ENCODE measurements around the gene DCD.
"Not testable (repeated sequence)": the region's sequence is repeated elsewhere in the genome, so short reads cannot be mapped to it uniquely, and the experiment has no call there.

Gene DCD

DNA sequence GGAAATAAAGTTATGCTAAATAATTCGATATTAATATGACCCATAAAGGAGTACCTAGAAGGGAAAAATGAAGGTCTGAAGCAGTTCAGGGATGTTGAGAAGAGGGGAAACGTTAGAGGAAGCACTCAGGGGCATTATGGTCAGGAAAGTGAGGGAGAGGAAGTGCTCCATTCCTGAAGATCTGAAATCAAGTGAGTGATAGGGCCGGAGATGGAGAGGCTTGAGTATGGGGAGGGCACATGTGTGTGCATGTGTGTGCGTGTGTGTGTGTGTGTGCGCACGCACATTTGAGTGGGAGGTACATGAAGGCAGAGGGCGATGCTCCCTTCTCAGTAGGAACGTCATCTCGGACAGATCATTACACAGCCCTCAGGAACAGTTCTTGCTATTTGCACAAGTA, 4.9 kb upstream of the DCD start:
- no peak for DNase-seq (ENCODE audit: low spot score)

DNA sequence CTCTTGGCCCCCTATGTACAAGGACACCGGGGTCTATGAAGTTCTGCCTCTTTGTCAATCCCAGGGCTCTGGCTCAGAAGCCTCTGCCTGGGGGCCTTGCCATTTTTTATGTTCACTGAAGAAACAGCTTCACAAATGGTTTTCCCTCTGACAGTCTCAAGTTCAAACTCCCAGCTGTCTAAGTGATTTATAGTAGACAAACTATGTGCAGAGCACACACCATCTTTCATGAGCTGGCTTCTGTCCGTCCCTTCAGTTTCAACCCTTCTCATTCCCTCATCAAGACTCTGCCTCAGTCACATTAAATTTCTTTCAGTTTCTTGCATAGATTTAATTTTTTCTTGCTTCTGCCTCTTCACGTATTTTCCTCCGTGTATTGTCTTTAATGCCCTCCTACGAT, 2.7 kb upstream of the DCD start:
- DNase-seq (ENCODE audit: low spot score), result no peak

DNA sequence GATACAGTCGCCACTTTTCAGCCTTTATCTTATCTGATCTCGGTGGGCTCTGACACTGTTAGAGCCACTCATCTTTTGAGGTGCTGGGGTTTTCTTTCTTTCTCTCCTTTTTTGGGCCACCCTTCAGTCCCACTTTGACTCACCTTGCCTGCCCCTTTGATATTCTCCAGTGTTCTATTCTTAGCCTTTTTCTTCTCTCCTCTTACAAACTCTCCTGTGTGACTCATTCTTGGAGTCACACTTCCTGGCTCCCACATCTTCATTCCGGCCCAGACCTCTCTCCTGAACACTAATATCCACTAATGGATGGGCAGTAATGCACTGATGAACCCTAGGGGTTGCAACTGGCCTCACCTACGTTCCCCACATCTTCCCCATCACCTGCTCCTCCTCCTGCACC, 2.2 kb upstream of the DCD start:
- peak; percentile 37 for DNase-seq (ENCODE audit: low spot score)

DNA sequence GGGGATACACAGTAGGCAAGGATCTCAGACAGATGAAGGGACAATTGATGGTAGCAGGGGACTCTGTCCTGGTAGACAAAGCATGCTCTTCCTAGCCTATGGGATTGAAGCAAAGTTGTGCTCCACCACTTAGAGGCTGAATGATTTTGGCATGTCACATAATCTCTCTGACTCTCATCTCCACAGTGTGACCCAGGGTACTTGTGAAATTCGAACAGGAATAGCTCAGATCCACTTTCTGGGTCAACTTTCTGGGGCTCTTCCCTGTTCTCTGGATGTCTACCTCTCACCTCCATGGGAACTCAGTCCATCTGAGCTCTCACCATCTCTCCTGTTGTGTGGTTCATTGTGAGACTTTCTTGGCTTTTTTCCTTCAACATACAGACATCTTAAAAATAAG, 1.7 kb upstream of the DCD start:
- DNase-seq (ENCODE audit: low spot score), result no peak

DNA sequence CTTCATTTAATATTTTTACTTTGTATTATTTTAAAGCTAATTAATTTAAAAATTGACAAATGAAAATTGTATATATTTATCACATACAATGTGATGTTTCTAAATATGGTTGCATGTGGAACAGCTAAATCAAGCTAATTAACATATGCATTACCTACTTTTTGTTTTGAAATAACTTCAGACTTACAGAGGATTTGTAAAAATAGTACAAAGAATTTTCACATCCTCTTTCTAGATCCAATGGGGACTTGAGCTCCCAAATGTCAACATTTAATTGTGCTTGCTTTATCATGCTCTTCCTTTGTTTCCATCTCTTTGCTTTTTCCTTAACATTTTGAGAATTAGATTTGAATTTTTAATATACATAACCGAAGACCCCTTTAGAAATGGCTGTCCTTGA, 6.6 kb downstream of the DCD start:
- DNase-seq (ENCODE audit: low spot score), result no peak

DNA sequence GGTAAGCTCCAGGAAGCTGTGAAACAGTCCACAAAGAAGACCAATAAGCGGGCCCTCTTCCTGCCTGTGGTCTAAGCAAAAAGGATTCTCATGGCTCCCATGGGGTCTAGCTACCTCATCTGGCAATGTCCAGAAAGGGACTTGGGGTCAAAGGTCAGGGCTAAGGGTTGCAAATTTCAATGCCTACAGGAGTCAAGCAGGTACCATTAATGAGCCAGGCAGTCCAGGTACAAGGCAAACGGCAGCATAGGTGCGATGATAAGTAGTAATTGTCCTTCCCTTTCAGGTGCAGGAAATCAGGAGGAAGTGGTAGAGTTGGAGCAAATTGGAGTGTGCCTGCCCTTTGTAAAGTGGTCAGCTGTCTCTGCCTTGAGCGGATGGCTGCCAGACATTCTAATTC, 7.1 kb downstream of the DCD start:
- DNase-seq (ENCODE audit: low spot score), result no peak

DNA sequence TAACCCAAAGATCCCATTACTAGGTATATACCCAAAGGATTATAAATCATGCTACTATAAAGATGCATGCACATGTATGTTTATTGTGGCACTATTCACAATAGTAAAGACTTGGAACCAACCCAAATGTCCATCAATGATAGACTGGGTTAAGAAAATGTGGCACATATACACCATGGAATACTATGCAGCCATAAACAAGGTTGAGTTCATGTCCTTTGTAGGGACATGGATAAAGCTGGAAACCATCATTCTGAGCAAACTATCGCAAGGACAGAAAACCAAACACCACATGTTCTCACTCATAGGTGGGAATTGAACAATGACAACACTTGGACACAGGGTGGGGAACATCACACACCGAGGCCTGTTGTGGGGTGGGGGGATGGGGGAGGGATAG, 9.1 kb downstream of the DCD start:
- not testable (repeated sequence) for DNase-seq (ENCODE audit: low spot score)

DNA sequence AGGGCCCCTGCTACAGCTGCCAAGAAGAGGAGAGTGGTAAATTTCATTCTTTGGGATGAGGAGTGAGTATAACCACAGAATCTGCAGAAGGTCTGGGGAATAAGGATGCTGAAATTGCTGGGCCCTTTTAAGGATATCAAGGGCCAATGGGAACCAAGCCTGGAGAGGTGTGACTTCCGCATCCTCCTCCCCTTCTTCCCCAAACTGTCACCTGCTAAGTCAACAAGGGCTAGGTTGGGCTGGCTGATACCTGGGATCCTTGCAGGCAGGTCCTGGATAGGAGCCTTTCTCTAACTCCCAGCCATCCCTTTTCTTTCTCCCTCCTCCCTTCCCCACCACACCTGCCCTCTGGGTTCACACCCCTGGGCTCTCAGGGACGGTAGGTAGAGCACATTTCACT, 13.4 kb downstream of the DCD start, which contains the start of gene LACRT:
LACRT (minus strand) TSS at position 101 of the 400 bp plus-strand sequence; CDS start at position 47, 54 bp downstream.
- DNase-seq (ENCODE audit: low spot score), result no peak

DNA sequence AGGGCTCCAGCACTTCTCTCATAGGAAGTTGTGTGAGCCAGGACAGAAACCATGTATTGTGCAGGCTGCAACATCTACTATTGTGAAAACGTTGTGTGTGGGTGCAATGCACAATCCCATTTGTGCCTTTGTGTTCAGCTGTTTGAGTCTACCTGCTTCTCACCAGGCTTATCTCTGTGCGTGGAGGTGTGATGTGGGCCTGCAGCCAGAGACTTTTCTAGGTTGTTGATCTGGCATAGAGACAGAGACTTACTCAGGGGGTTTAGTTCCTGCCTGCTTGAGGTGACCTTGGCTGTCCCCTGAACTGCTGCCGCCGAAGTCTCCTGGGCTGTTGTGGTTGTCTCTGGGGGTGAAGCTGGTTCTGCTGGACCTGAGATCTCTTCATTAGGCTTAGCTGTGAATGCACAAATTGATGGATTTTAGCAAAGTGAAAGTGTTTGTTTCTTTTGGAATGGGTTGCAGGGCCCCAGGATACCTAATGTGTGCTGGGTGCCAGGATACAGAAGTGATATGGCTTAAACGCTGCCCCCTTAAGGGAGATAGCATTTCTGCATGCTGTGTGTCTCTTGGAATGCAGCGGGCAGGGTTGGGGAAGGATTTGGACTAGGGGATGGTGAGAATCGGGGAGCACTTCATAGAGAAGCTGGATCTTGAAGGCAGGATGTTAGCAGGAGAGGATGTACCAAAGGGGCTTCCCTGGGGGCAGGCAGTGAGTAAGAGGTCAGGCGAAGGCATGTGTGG, 16.0 kb downstream of the DCD start:
- no peak for DNase-seq (ENCODE audit: low spot score)

DNA sequence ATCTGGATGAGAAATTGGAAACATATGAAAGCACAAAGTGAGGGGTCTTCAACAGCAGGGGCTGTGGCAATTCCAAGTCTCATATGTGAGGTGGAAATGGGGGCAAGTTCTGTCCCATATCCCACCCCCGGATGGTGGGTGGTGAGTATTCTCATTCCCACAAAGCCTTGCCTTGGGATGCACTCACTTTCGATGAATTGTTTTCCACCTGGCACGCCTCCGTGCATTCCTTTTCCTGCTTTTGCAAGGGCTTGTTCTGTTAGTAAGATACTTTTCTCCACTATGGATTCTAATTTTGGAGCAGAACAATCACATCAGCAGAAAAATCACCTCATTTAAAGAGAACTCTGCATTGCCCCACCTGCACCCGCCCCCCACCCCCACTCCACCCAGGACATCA, 16.6 kb downstream of the DCD start:
- no peak for DNase-seq (ENCODE audit: low spot score)

DNA sequence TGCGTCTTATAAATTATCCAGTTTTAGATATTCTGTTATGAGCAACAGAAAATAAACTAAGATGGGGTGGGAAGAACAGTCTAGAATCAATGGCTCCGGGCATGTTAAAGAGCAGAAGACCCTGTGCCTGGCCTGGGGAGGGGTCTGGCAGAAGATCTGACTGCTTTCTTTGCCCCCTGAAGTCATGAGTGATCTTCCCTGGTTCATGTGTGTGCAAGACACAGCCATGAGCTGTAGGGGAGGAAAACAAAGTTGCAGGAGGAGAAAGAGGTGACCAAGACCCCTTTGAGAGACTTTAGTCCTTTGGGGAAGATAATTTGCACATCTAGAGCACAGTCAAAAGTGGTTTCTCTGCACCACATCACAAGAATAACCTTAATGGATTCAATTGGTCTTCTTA, 18.2 kb downstream of the DCD start:
- no peak for DNase-seq (ENCODE audit: low spot score)

DNA sequence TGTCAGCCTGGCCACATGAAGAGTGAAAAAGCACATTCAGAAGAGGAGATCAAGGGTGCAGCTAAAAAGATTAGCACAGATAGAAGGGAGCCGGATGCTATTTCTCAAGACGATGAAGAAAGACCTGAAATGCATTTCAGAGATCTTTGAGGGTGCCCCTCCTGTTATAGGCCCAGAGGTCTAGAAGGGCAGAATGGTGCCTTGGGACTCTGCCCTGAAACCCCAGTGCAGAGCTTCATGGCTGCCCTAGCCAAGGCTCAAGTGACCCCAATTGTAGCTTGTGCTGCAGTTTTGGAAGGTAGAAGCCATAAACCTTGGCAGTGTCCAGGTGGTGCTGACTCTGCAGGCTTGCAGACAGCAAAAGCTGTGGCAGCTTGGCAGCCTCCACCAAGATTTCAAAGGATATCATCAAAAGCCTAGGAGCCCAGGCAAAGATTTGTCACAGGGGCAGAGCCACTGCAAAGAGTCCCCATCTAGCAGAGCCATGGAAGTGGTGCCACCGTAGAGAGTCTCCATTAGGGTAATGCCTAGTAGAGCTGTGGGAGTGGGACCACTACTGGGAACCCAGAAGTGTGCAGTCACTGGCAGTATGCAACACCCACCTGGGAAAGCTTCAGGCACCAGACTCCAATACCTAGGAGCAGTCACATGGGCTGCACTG, 19.8 kb downstream of the DCD start:
- DNase-seq (ENCODE audit: low spot score), result no peak

DNA sequence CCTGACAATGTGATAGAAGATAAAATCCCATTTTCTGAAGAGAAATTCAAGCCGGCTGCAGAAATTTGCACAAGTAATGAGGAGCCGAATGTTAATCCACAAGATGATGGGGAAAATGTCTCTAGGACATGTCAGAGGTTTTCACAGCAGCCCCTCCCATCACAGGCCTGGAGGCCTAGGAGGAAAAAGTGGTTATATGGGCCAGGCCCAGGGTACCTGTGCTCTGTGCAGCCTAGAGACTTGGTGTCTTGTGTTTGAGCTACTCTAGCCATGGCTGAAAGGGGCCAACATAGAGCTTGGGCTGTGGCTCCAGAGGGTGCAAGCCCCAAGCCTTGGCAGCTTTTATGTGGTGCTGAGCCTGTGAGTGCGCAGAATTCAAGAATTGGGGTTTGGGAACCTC, 20.9 kb downstream of the DCD start:
- DNase-seq (ENCODE audit: low spot score), result no peak

DNA sequence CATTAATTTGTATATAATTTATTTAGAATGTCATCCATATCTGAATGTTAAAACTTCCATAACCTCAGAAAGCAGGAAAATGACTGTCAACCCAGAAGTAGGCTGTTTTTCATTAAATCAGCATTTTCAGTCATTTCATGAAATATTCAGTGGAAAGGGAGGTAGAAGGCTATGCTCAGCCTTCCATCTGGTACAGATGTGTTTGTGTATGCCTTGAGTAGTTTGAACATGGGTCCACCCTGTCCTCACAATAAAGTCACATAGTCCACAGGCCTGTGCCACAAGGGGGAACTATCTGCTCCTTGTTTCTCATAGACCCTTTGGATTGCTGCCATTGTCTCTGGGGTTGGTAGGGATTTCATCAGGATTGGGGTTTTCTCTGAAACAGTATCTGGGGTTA, 22.6 kb downstream of the DCD start:
- no peak for DNase-seq (ENCODE audit: low spot score)

DNA sequence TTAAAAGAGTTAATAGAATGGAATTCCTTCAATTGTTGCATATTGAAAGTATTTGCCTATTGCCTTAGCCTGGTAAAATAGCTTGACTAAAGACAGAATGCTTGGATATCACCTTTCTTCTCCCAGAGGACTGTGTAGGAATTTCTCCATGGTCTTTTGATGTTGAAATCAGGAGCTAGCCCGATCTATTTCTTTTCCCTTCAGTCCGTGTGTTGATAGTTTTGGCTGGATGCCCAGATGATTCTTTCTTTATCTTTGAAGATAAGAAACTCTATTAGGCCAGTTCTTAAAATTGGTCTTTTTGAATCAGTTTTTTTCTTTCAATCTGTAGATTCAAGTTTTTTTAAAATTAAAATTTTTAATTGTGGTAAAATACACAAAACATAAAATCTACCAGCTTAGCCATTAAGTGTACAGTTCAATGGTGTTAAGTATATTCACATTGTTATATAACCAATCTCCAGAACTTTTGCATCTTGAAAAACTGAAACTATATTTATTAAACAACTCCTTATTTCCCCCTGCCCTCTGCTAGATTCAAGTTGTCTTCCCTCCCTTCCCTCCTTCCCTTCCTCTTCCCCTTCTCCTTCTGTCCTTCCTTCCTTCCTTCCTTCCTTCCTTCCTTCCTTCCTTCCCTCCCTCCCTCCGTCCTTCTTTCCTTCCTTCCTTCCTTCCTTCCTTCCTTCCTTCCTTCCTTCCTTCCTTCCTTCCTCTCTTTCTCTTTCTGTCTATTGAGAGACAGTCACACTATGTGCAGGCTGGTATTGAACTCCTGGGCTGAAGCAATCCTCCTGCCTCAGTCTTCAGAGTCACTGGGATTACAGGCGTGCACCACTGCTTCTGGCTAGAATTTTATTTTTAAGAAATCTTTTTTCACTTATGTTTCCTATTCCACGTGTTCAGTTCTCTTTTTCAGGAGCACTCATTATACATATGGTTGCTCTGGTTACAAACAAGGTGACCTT, 23.6 kb downstream of the DCD start:
- DNase-seq (ENCODE audit: low spot score), result no peak

DNA sequence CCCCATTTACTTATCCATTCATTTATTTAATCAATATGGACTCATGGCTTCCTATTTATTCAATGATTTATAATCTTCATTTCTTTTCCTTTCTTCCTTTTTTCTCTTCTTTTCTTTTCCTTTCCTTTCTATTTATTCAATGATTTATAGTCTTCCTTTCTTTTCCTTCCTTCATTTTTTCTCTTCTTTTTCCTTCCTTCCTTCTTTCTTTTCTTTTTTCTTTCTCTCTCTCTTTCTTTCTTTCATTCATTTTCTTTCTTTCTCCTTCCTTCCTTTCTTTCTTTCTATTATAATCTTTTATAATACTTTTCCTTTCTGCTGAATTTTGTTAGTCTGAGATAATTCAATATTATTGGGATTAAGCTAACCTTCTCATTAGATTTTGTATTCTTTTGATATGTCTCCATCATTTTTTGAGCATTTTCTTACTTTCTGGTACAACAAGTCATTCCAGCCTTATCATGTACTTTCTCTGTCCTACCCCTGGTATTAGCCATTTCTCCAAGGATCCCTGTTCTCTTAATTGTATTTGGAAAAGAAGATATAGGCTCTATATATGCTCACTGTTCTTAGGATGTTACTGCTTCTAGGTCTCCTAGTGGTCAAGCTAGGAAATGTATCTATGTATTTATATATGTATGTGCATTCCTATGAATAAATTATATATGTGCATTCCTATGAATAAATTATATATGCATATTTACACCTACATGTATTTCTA, 25.5 kb downstream of the DCD start:
- peak; percentile 61 for DNase-seq (ENCODE audit: low spot score)

DNA sequence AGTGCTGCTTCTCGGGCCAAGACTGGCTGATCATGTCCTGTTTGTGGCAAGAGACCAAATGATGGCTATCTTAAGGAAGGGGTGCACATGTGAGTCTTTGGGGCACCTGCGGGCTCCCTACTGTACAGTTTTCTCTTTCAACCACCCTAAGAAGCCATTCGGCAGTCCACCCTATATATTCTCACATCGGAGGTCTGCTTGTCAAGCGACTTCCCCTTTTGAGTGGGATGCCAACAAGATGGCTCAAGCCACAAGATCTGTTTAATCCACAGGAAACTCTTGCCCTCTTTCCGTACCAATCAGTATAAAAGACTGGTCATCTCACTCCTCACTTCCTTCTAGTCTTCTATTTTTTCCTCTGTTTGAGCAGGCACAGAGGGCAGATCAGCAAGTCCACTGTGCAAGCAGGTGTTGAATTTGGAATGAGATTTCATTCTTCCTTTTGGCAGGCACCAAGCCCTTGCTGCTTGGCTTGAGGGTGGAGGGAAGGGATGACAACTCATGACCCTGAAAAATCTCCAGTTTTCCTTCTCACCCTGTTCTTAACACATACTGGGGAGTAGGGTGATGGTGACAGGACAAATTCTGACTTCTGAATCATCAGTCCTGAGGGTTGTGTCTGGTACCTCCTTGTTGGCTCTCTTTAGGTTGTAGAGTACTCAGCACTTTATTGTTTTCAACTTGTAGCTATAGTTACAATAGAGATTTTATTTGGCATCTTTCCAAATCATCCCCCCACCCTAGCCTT, 31.1 kb downstream of the DCD start:
- DNase-seq (ENCODE audit: low spot score), result no peak

DNA sequence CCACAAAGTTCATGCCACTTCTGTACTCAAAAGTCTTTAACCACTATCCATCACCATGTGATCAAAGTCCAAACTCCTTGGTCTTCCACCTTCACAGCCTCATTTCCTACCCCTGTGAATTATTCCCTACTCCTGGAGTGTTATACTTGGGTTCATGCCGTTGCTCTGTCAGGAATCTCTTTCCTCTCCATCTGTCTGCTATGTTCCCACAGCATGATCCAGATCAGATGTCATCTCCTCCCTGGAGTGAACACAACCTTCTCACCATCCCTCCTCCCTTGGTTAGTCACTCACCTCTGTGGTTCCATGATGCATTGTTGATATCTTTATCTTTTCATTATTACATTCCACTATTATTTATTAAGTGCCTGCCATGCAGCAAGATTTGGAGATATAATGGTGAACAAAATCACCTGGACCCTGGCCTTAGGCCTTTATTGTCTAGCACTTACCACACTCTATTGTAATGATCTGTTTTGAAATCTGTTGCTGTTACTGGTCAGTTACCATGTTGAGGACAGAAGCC, 35.9 kb downstream of the DCD start:
- DNase-seq (ENCODE audit: low spot score), result no peak

DNA sequence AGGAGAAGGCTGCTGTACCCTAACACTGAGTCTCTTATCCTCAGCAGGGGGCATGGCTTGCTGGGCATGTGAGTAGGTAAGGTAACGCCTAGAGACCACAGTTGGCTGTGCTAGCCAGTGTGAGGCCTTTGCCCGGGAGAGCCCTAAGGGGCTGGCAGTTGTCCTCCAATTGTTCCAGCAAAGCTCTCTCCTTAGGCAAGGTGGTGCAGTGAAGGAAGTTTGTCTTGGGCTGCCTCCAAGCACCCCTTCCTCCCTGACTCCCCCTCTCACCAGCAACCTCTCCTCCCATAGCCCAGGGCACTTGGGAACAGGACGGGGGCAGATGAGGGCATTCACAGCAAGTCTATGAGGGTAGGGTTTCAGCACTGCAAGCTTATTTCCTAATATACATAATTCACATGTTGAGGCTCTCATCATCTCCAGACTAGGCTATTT, 36.4 kb downstream of the DCD start:
- no peak for DNase-seq (ENCODE audit: low spot score)

DNA sequence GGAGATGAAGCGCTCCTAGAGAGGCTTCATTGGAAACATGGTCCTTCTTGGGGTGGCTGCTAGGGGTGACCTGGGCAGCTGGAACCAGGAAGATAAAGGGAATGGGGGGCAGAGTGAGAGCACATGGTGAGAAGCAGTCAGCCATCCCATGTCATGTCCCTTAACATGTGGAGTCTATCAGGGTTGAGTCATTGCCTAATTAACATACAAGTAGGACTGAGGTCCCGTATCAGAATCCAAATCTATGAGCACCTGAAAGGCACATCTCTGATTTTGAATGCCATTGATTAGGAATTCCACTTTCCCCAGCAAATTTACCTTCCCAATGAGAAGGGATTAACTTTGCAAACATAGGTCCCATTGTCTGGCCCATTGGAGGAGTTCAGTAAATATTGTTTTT, 39.4 kb downstream of the DCD start:
- no peak for DNase-seq (ENCODE audit: low spot score)

DNA sequence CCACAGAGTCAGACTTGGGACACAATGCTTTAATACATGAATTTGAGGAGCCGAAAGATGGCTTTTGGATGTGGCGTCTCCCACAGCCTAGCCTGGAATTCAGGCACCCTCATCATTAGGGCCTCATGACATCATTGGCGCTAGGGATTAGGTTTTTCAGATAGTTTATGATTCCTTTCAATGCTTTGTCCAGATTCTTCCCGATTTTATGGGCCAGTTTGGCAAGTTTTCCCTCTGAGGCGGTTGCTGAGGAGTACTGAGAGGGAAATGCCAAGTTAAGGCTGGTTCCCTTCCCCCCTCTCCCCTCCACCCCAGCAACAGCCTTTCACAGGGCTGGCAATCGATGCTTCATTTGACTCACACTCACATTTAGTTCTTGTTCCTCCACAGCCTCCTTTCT, 40.0 kb downstream of the DCD start:
- DNase-seq (ENCODE audit: low spot score), result no peak
